HEK293 (cell line): Measurements from ENCODE around the gene CPT1A.

Experiments
- CTCF ChIA-PET: fragments of 350-600 bp; formaldehyde crosslinking; extraction: SDS; loops from one replicate; lab custom pipeline; 2021; ENCODE audit warnings: antibody characterized with exemption; lab: Yijun Ruan, JAX
- POLR2A ChIA-PET: fragments of 300-600 bp; formaldehyde crosslinking; extraction: SDS; loops from one replicate; lab custom pipeline; 2020; ENCODE audit warnings: antibody characterized with exemption, inconsistent platforms; lab: Yijun Ruan, JAX
- H3K27ac ChIP-seq: fragments of 200-500 bp; sonication (Bioruptor generic); 2 replicates; pipeline ENCODE4 v1.5.1; 2014; ENCODE audit warnings: low read depth, low read length, control low read depth, inconsistent platforms; ENCODE audit errors: extremely low read depth
- H3K36me3 ChIP-seq, 2 experiments: fragments of 200-500 bp in 1 of 2; sonication (Bioruptor generic) in 1 of 2; 1 replicate in 1 of 2; 2 replicates in 1 of 2; pipeline ENCODE4 v1.5.1; 2014 to 2017; ENCODE audit warnings: inconsistent platforms in 2 of 2, low read length in 2 of 2; ENCODE audit not compliant: control insufficient read depth in 2 of 2, insufficient read depth in 1 of 2
- H3K4me1 ChIP-seq: fragments of 200-500 bp; sonication (Bioruptor generic); 2 replicates; pipeline ENCODE4 v1.5.1; 2014; ENCODE audit warnings: mild to moderate bottlenecking, low read length, inconsistent platforms; ENCODE audit not compliant: control insufficient read depth, insufficient read depth
- H3K4me3 ChIP-seq: 2 replicates; pipeline ENCODE4 v1.5.1; 2011; ENCODE audit warnings: low read depth, mild to moderate bottlenecking, control low read depth, low read length, moderate library complexity
- H3K9me3 ChIP-seq: fragments of 200-500 bp; sonication (Bioruptor generic); 2 replicates; pipeline ENCODE4 v1.5.1; 2014; ENCODE audit warnings: low read depth, low read length, inconsistent platforms; ENCODE audit not compliant: control insufficient read depth, insufficient read depth
- FEZF1 ChIP-seq: fragments of 450-650 bp; formaldehyde crosslinking; IDR thresholded peaks from 2 replicates; pipeline ENCODE4 v1.5.1; 2016; ENCODE audit warnings: missing biosample characterization, missing genetic modification characterization
- GLI2 ChIP-seq: fragments of 450-650 bp; formaldehyde crosslinking; IDR thresholded peaks from 2 replicates; pipeline ENCODE4; 2017; ENCODE audit warnings: missing biosample characterization, missing genetic modification characterization, low read depth, borderline replicate concordance
- KLF16 ChIP-seq: fragments of 450-650 bp; formaldehyde crosslinking; IDR thresholded peaks from 2 replicates; pipeline ENCODE4 v1.5.1; 2017; ENCODE audit warnings: missing biosample characterization, missing genetic modification characterization
- PRDM1 ChIP-seq: fragments of 450-650 bp; formaldehyde crosslinking; IDR thresholded peaks from 2 replicates; pipeline ENCODE4; 2016; ENCODE audit warnings: missing biosample characterization, missing genetic modification characterization
- WT1 ChIP-seq: fragments of 450-650 bp; formaldehyde crosslinking; IDR thresholded peaks from 2 replicates; pipeline ENCODE4 v1.5.1; 2016; ENCODE audit warnings: missing biosample characterization, missing genetic modification characterization
- ZFP69B ChIP-seq: fragments of 450-650 bp; formaldehyde crosslinking; IDR thresholded peaks from 2 replicates; pipeline ENCODE4 v1.5.1; 2016; ENCODE audit warnings: missing biosample characterization, missing genetic modification characterization
- ZNF16 ChIP-seq: fragments of 450-650 bp; formaldehyde crosslinking; IDR thresholded peaks from 2 replicates; pipeline ENCODE4 v1.5.1; 2016; ENCODE audit warnings: low read depth, missing biosample characterization, missing genetic modification characterization
- ZNF174 ChIP-seq: fragments of 450-650 bp; formaldehyde crosslinking; IDR thresholded peaks from 2 replicates; pipeline ENCODE4 v1.5.0; 2017; ENCODE audit warnings: missing biosample characterization, mild to moderate bottlenecking, missing genetic modification characterization
- ZNF2 ChIP-seq: fragments of 450-650 bp; formaldehyde crosslinking; IDR thresholded peaks from 2 replicates; pipeline ENCODE4 v1.5.1; 2016; ENCODE audit warnings: missing biosample characterization, missing genetic modification characterization
- ZNF202 ChIP-seq: fragments of 450-650 bp; formaldehyde crosslinking; IDR thresholded peaks from 2 replicates; pipeline ENCODE4 v1.5.1; 2016; ENCODE audit warnings: missing biosample characterization, missing genetic modification characterization, borderline replicate concordance
- ZNF350 ChIP-seq: fragments of 450-650 bp; formaldehyde crosslinking; IDR thresholded peaks from 2 replicates; pipeline ENCODE4 v1.5.0; 2017; ENCODE audit warnings: missing biosample characterization, mild to moderate bottlenecking, missing genetic modification characterization
- ZNF394 ChIP-seq: fragments of 450-650 bp; formaldehyde crosslinking; IDR thresholded peaks from 2 replicates; pipeline ENCODE4 v1.5.1; 2016; ENCODE audit warnings: missing biosample characterization, missing genetic modification characterization, mild to moderate bottlenecking, moderate library complexity, borderline replicate concordance
- ZNF423 ChIP-seq: fragments of 450-650 bp; formaldehyde crosslinking; IDR thresholded peaks from 2 replicates; pipeline ENCODE4 v1.5.1; 2016; ENCODE audit warnings: missing biosample characterization, missing genetic modification characterization
- ZNF654 ChIP-seq: fragments of 450-650 bp; formaldehyde crosslinking; IDR thresholded peaks from 2 replicates; pipeline ENCODE4 v1.5.1; 2016; ENCODE audit warnings: low read depth, missing biosample characterization, missing genetic modification characterization
- ZNF677 ChIP-seq: fragments of 450-650 bp; IDR thresholded peaks from 2 replicates; pipeline ENCODE4 v1.5.0; 2018; ENCODE audit warnings: missing biosample characterization, mild to moderate bottlenecking, missing genetic modification characterization, moderate library complexity
- ZNF76 ChIP-seq: fragments of 450-650 bp; formaldehyde crosslinking; IDR thresholded peaks from 2 replicates; pipeline ENCODE4; 2016; ENCODE audit warnings: low read depth, missing biosample characterization, missing genetic modification characterization, borderline replicate concordance
- ZNF785 ChIP-seq: fragments of 450-650 bp; formaldehyde crosslinking; IDR thresholded peaks from 2 replicates; pipeline ENCODE4 v1.5.1; 2016; ENCODE audit warnings: missing biosample characterization, missing genetic modification characterization
- ZNF792 ChIP-seq: fragments of 450-650 bp; formaldehyde crosslinking; IDR thresholded peaks from 2 replicates; pipeline ENCODE4 v1.5.1; 2016; ENCODE audit warnings: missing biosample characterization, missing genetic modification characterization
- ZSCAN30 ChIP-seq: fragments of 450-650 bp; IDR thresholded peaks from 2 replicates; pipeline ENCODE4 v1.5.1; 2018; ENCODE audit warnings: missing biosample characterization, mild to moderate bottlenecking, missing genetic modification characterization, moderate library complexity
- TF ChIP-seq, protein P1 (sequence below): fragments of 450-650 bp; formaldehyde crosslinking; IDR thresholded peaks from 2 replicates; pipeline ENCODE4 v1.5.1; 2016; ENCODE audit warnings: missing biosample characterization, missing genetic modification characterization, low read depth
- TF ChIP-seq, protein P2 (sequence below): fragments of 450-650 bp; formaldehyde crosslinking; IDR thresholded peaks from 2 replicates; pipeline ENCODE4 v1.5.1; 2016; ENCODE audit warnings: missing biosample characterization, missing genetic modification characterization
- TF ChIP-seq, protein P3 (sequence below): fragments of 450-650 bp; formaldehyde crosslinking; IDR thresholded peaks from 2 replicates; pipeline ENCODE4 v1.5.1; 2016; ENCODE audit warnings: missing biosample characterization, missing genetic modification characterization
- TF ChIP-seq, protein P4 (sequence below): fragments of 450-650 bp; formaldehyde crosslinking; IDR thresholded peaks from 2 replicates; pipeline ENCODE4 v1.5.1; 2016; ENCODE audit warnings: missing biosample characterization, missing genetic modification characterization

Gene CPT1A

DNA sequence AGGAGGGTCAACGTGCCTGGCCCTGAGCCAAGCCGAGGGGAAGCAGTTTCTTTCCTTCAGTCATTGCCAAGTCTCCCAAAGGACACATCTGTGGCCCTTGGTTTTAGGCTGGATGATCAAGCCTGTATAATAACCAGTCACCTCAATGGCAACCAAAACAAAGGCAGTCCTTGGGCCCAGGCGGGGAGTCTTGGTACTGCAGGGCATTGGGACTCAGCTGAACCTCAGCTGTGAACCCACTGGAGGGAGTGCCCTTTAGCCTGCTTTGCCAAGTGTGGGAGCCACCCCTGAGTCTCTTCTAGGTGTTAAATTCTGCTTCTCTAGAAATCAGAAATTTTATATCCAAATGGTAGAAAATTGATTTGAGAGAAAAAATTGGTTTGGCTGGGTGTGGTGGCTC, 36.9 kb downstream of the CPT1A start:
- ChIA-PET POLR2A (no interaction called here), CTCF (no interaction called here)

DNA sequence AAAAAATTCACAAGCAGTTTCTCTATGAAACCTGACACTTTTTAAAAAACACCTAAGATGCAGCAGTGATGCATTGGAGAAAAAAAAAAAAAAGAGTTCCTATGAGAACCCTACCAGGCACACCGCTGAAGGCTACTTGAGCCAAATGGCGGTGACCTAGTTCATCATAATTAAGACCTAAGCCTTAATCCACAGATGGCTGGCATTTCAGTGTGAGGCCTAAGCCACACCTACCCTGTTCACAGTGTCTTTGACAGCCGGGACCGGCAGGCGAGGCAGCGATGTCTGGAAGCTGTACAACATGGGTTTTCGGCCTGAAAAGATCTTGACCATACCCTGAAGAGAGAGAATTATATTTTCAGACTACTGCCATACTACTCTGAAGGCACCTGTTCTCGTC, 38.0 kb downstream of the CPT1A start:
- Histone ChIP-seq H3K4me3 (no peak overlapping the region), H3K4me1 (no peaks in the 10 kb centered on the region), H3K9me3 (no peaks in the 10 kb centered on the region), H3K27ac (no peak overlapping the region), H3K36me3 (peaks cover 0 to 31% of the 10 kb centered on the region in 2 experiments; a peak in 1 of 3 replicates)
- POLR2A ChIA-PET = no interaction called here
- TF ChIP-seq ZNF2 = no peak
- CTCF ChIA-PET = interaction anchor here (0.6 to 1.3 kb wide), 3 partner anchors 50 to 175 kb away, joined by 3 to 6 read pairs (median 3); no protein-coding TSS in a partner anchor

More for the DNA sequence above, 36.9 kb downstream of the CPT1A start:
- Histone ChIP-seq H3K27ac (no peak overlapping the region), H3K4me3 (no peak overlapping the region), H3K4me1 (no peaks in the 10 kb centered on the region), H3K36me3 (peaks cover 0 to 24% of the 10 kb centered on the region in 2 experiments; a peak in 1 of 3 replicates), H3K9me3 (no peaks in the 10 kb centered on the region)
- TF ChIP-seq ZNF792 (no peak), ZNF677 (tag by site-specific recombination) (no peak), GLI2 (tag by site-specific recombination) (no peak), ZNF202 (tag by site-specific recombination) (no peak), ZNF2 (no peak), FEZF1 (no peak), PRDM1 (tag by site-specific recombination) (no peak), KLF16 (tag by site-specific recombination) (no peak), ZNF174 (tag by site-specific recombination) (no peak), ZFP69B (tag by site-specific recombination) (no peak), ZNF350 (tag by site-specific recombination) (no peak), ZNF785 (tag by site-specific recombination) (no peak), ZNF423 (tag by site-specific recombination) (no peak), ZSCAN30 (no peak), WT1 (tag by site-specific recombination) (no peak), ZNF394 (tag by site-specific recombination) (no peak), ZNF16 (no peak), ZNF76 (tag by site-specific recombination) (no peak)
- TF ChIP-seq, protein P1, sequence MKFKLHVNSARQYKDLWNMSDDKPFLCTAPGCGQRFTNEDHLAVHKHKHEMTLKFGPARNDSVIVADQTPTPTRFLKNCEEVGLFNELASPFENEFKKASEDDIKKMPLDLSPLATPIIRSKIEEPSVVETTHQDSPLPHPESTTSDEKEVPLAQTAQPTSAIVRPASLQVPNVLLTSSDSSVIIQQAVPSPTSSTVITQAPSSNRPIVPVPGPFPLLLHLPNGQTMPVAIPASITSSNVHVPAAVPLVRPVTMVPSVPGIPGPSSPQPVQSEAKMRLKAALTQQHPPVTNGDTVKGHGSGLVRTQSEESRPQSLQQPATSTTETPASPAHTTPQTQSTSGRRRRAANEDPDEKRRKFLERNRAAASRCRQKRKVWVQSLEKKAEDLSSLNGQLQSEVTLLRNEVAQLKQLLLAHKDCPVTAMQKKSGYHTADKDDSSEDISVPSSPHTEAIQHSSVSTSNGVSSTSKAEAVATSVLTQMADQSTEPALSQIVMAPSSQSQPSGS (tag by site-specific recombination) = no peak
- TF ChIP-seq, protein P2, sequence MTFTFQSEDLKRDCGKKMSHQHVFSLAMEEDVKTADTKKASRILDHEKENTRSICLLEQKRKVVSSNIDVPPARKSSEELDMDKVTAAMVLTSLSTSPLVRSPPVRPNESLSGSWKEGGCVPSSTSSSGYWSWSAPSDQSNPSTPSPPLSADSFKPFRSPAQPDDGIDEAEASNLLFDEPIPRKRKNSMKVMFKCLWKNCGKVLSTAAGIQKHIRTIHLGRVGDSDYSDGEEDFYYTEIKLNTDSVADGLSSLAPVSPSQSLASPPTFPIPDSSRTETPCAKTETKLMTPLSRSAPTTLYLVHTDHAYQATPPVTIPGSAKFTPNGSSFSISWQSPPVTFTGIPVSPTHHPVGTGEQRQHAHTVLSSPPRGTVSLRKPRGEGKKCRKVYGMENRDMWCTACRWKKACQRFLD (tag by site-specific recombination) = no peak

DNA sequence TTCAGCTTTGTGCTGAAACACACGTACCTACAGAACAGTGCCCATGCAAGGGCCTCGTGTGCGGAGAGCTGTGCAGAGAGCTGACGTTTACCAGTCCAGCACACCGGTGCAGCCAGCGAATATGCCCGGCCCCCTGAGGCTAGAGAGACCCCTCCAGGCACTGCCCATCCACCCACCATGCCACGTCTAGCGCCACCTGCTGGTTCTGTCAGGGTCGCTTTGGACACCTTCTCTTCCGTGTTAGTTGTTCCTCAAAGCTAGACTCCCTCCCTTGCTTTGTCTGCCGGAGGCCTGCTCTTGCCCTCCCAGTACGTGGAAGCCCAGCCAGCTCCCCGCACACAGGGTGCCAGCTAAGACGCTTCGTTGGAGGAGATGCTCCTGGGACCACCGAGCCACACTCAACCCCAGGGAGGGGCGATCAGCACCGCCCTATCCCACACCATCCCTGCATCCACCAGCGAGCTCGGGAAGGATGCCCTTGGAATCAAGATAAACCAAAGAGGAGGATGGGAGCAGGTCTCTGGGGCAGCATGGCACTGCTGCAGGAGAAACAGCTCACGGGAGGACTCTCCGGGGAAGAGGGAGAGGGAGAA, 43.4 kb downstream of the CPT1A start:
- Histone ChIP-seq H3K4me1 (no peaks in the 10 kb centered on the region; the same call in 1 of the 2 replicates), H3K27ac (no peak overlapping the region), H3K9me3 (no peaks in the 10 kb centered on the region), H3K36me3 (peaks cover 0 to 47% of the 10 kb centered on the region in 2 experiments; a peak in 2 of 3 replicates), H3K4me3 (no peak overlapping the region)
- POLR2A ChIA-PET = no interaction called here
- CTCF ChIA-PET = interaction anchor here (0.6 to 3.0 kb wide), 39 partner anchors 8 to 1281 kb away, joined by 3 to 17 read pairs (median 4); no protein-coding TSS in a partner anchor
- TF ChIP-seq, protein P3, sequence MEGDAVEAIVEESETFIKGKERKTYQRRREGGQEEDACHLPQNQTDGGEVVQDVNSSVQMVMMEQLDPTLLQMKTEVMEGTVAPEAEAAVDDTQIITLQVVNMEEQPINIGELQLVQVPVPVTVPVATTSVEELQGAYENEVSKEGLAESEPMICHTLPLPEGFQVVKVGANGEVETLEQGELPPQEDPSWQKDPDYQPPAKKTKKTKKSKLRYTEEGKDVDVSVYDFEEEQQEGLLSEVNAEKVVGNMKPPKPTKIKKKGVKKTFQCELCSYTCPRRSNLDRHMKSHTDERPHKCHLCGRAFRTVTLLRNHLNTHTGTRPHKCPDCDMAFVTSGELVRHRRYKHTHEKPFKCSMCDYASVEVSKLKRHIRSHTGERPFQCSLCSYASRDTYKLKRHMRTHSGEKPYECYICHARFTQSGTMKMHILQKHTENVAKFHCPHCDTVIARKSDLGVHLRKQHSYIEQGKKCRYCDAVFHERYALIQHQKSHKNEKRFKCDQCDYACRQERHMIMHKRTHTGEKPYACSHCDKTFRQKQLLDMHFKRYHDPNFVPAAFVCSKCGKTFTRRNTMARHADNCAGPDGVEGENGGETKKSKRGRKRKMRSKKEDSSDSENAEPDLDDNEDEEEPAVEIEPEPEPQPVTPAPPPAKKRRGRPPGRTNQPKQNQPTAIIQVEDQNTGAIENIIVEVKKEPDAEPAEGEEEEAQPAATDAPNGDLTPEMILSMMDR = peak; percentile 27; the same call in 1 of the 2 replicates
- TF ChIP-seq ZNF654 (tag by site-specific recombination) = peak; percentile 28
- TF ChIP-seq, protein P4, sequence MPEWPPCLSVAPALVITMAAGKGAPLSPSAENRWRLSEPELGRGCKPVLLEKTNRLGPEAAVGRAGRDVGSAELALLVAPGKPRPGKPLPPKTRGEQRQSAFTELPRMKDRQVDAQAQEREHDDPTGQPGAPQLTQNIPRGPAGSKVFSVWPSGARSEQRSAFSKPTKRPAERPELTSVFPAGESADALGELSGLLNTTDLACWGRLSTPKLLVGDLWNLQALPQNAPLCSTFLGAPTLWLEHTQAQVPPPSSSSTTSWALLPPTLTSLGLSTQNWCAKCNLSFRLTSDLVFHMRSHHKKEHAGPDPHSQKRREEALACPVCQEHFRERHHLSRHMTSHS = no peak
